8988T (cell line): ENCODE data around the gene RERE.

Source experiments
- DNase-seq: peaks from one replicate; pipeline ENCODE4 v3.0.0; 2011

RERE gene

DNA sequence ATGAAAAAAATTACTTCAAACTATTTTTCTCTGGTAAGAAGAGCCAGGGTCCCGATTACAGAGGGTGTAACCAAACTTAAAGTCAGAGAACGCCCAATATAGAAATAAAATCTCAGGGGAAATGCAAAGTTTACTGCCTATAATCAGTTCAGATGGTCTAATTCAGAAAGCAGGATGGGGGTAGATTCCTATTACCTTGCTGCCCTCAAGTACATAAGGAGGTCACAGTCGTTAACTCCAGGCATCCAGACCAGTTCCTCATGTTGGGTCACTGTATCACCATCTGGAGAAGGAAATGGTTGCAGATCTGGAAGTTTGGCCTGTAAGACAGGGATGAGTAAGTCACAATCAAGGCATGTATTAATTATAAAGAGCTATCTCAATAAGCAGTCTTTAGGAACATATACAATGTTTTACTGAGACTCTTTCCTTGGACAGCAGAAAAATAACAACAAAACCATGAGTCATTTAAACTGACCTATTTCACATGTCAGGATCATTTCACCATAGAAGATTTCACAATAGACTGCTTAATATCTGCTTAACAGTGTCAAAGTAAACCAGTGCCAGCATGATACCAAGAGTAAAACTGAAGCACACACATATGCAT is 320.1 kb downstream of the RERE start:
- no peak for DNase-seq

- no peak for DNase-seq
Observed at GRCh38 chr1:8496473-8496872, 321.0 kb downstream of the RERE start.

- DNase-seq, result no peak
Observed at GRCh38 chr1:8495928-8496401, 321.5 kb downstream of the RERE start.

DNA sequence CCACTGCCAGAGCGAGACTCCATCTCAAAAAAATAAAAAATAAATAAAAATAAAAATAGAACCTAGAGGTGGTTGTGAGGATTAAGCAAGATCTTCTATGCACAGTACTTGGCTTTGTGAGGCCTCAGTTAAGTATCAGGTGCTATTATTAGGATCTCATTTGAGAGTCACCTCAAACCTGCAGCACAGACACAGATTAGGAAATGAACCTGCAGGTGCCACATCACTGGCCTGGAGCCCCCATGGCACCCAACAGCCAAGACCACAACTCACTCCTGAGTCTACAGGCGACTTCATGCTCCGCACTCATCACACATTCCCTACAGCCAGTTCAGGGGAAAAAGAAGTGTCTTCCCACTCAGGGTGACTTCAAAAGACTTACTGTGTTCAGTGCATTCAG is 322.8 kb downstream of the RERE start:
- no peak for DNase-seq

DNA sequence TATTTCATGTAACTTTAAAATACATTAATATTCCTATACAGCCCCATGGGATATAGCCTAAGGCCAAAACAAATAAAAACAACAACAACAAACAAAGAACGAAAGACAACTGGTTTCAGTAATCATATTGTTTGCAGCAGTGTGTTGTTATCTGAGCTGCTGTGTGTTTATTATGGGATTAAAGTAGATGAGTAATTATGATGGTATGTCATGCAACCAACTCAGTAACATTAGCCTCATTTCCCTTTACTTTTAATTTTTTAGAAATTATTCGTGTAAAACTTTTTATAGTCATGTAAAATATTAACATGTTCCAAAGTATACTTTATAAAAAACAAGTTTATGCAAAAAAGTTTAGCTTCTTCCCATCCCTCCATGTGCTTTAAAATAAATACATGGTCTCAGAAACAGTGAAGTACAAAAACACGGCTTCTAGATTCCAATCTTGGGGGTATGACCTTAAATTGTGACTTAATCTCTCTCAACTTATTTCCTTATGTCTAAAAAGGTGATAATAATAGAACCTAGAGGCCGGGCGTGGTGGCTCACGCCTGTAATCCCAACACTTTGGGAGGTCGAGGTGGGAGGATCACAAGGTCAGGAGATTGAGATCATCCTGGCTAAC is 323.4 kb downstream of the RERE start:
- no peak for DNase-seq

DNA sequence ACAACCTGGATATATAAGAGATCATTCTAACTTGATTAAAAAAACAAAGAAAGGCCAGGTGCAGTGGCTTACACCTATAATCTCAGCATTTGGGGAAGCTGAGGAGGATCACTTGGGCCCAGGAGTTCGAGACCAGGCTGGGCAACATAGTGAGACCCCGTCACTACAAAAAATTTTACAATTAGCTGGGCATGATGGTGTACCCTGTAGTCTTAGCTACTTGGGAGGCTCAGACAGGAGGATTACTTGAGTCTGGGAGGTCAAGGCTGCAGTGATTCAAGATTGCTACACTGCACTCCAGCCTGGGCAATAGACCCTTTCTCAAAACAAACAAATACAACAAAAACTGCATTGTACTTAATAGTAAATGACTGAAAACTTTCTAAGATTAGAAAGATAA is 330.2 kb downstream of the RERE start:
- no peak for DNase-seq

- DNase-seq, result no peak
Observed at GRCh38 chr1:8486047-8486446, 331.4 kb downstream of the RERE start.

DNA sequence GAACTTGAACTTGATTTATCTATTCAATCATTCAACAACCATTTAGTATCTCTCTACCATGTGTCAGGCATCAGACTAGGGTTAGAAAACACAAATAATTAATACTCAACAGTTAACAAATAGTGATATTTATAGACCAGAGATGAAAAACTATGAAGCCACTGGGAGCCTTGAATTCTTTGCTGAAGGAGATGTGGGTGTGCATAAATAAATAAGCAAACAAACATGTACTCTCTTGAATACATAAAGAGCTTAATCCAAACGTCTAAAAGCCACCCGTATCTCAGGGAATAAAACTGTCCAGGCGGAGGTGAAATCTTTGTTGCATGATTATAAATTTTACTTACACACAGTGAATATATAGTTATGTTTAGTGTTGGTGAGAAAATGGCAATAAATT is 333.9 kb downstream of the RERE start:
- DNase-seq, result no peak

- no peak for DNase-seq
Observed at GRCh38 chr1:8482979-8483381, 334.5 kb downstream of the RERE start.

GRCh38 chr1:8481650-8482380 is 335.6 kb downstream of the RERE start:
- no peak for DNase-seq

- DNase-seq, result no peak
Observed at GRCh38 chr1:8478566-8478965, 338.9 kb downstream of the RERE start.

DNA sequence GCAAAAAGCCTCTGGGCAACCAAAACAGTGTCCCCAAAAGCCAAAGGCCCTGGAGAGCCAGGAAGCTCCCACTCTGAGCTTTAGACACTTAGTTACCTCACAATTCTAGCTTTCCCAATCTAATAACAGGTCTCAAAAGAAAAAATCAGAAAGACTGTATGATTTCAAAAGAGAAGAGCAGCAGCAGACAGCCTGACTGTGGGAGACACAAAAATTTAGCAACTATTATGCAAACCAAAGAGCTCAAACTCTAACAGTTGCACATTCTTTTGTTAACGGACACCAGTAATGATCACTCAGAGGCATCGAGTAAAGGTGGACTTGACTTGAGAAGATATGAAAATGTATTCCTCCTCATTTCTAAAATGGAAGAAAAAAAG is 339.5 kb downstream of the RERE start:
- no peak for DNase-seq

GRCh38 chr1:8477166-8477982 is 340.1 kb downstream of the RERE start:
- no peak for DNase-seq

GRCh38 chr1:8476006-8476405 is 341.4 kb downstream of the RERE start:
- no peak for DNase-seq

- no peak for DNase-seq
Observed at GRCh38 chr1:8474369-8474768, 343.1 kb downstream of the RERE start.

DNA sequence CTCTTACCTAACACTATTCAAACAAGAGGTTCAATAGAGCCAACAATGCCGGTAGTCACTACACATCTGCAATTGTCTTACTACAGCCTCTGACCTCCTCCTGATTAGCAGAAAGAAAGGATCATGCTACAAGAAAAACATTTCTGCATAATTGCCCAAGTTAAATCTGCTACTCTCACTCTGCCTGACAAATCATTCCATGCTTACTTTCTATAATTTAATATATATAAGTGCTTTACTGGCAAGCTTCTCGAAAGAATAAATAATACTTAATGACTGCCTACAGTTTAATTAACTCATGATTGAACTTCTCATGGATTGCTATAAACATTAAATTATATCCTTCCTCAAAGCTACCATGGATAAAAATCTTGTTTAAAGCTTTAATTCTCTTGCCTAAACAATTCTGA is 343.5 kb downstream of the RERE start:
- DNase-seq, result no peak

DNA sequence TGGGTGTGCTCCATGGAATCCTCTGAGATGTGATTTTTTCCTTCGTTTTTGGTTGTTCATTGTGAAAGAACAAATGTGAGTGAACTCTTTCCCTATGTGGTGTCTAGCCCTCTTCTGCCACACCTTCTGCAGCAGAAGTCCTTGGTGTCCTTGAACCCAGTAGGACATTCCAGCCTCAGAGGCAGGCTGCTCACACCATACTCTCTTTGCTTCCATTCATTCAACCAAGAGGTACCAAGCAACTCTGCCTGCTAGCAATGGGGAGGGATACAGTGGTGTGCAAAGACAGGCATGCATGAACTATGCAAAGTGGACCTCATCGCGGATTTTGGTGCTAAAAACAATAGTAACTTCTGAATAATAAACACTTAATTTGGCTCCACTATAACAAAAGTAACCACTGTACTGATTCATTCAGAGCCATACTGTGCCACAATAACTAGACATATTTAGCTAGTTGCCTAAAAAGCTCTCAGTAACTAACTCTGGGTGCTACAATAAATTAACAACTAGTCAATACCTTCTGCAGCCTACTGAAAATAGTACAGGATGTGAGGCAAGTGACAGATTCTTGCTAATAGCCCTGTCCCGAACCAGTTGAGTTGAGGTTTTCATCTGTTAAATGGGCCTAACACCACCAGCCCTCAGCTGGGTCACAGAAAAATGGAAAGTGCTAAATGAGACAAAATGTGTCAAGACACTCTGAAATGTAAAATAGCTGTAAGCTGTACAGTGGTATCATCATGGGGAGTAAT is 344.1 kb downstream of the RERE start:
- DNase-seq, result no peak

DNA sequence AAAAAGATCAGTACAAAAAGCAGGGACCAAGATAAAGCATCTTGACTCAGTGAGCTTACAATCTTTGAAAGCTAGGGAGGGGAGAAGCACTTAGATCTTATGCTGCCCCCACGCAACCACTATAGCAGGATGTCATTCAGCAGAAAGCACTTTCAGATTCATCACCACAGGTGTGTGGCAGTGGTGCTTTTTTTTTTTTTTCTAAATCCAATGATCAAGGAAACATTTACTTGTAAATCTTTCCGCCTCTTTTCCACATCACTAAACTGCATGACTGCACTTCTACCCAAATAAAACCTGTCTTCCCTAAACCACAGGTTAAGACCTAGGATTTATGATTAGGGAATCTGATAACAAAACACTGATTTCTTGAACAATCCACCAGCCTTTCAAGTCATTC is 344.8 kb downstream of the RERE start:
- no peak for DNase-seq

- no peak for DNase-seq
Observed at GRCh38 chr1:8471451-8471850, 346.0 kb downstream of the RERE start.

GRCh38 chr1:8468751-8469150 is 348.7 kb downstream of the RERE start:
- no peak for DNase-seq

- no peak for DNase-seq
Observed at GRCh38 chr1:8467308-8467707, 350.1 kb downstream of the RERE start.

GRCh38 chr1:8465692-8466091 is 351.7 kb downstream of the RERE start:
- DNase-seq, result no peak

DNA sequence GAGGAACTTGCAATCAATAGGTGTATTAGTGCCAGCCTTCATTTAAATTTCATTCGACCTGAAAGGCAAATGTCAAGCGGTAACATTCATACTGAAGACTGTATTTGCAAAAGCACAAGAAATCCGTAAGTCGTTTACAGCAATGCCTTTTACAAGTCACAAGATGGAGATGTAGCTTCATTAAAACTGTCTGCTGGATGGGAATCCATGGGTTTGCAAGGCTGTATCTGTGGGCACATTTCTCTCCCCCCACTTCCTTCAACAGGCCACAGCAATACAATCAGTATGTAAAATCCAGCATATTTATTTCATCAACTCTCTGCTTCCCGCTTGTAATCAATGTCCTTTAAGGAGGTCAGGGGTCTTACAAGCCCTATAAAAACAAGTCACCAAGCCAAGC is 352.4 kb downstream of the RERE start:
- DNase-seq, result no peak
